GM23338 (cell line): ENCODE data around the gene PSMB8. TPM values are rescaled to one million over a fixed set of nuclear protein-coding genes. Genes with fewer than 3 reads are reported as not detected.
"Not testable (repeated sequence)": the region's sequence is repeated elsewhere in the genome, so short reads cannot be mapped to it uniquely, and the experiment has no call there.

Experiments used
- ATAC-seq: fragments of 200-7000 bp; cut with Tn5 transposase; 3 replicates; pipeline ENCODE4 v1.9.1; 2020
- DNase-seq: peaks from one replicate; pipeline ENCODE4 v3.0.0-alpha.2; 2015; ENCODE audit warnings: low spot score
- H2AFZ ChIP-seq: fragments of 200-600 bp; sonication (generic); 2 replicates; pipeline ENCODE4 v1.8.0; 2016; ENCODE audit warnings: antibody characterized with exemption, mild to moderate bottlenecking, moderate library complexity
- H3F3A ChIP-seq: fragments of 200-600 bp; sonication (generic); replicated peaks from 2 replicates; pipeline ENCODE4 v1.8.0; 2017; ENCODE audit warnings: antibody characterized with exemption, mixed run types, low read depth
- H3K27ac ChIP-seq: fragments of 200-600 bp; sonication (generic); 2 replicates; pipeline ENCODE4 v1.6.1; 2016; ENCODE audit warnings: low read depth
- H3K27me3 ChIP-seq: fragments of 200-600 bp; sonication (generic); 2 replicates; pipeline ENCODE4 v1.8.0; 2016; ENCODE audit warnings: mild to moderate bottlenecking, mixed run types, moderate library complexity; ENCODE audit not compliant: insufficient read depth
- H3K36me3 ChIP-seq: fragments of 200-600 bp; sonication (generic); 2 replicates; pipeline ENCODE4 v1.8.0; 2016; ENCODE audit warnings: mild to moderate bottlenecking; ENCODE audit not compliant: insufficient read depth
- H3K4me1 ChIP-seq: fragments of 200-600 bp; sonication (generic); 2 replicates; pipeline ENCODE4 v1.8.0; 2016; ENCODE audit warnings: mild to moderate bottlenecking, moderate library complexity; ENCODE audit not compliant: insufficient read depth
- H3K4me2 ChIP-seq: fragments of 200-600 bp; sonication (generic); 2 replicates; pipeline ENCODE4 v1.7.1; 2017; ENCODE audit warnings: mixed run types
- H3K4me3 ChIP-seq: fragments of 200-600 bp; sonication (generic); 2 replicates; pipeline ENCODE4 v1.6.1; 2016; ENCODE audit warnings: mixed run types
- H3K79me2 ChIP-seq: fragments of 200-600 bp; sonication (generic); replicated peaks from 2 replicates; pipeline ENCODE4 v1.8.0; 2017; ENCODE audit warnings: mild to moderate bottlenecking; ENCODE audit not compliant: insufficient read depth
- H3K9me2 ChIP-seq: fragments of 200-600 bp; sonication (generic); 2 replicates; pipeline ENCODE4 v1.8.0; 2017; ENCODE audit not compliant: insufficient read depth
- H4K20me1 ChIP-seq: fragments of 200-600 bp; sonication (generic); replicated peaks from 2 replicates; pipeline ENCODE4 v1.8.0; 2017; ENCODE audit warnings: mild to moderate bottlenecking; ENCODE audit not compliant: insufficient read depth
- H3K27ac Mint-ChIP-seq: 2 replicates; pipeline ENCODE4 v1.8.0; 2020; ENCODE audit warnings: inconsistent platforms, mild to moderate bottlenecking, moderate library complexity, mixed read lengths
- H3K27me3 Mint-ChIP-seq: 3 replicates; pipeline ENCODE4 v1.8.0; 2022; ENCODE audit warnings: low read depth, mild to moderate bottlenecking, moderate library complexity, mixed read lengths, inconsistent platforms; ENCODE audit not compliant: insufficient read depth, poor library complexity
- H3K36me3 Mint-ChIP-seq: 3 replicates; pipeline ENCODE4 v1.8.0; 2021; ENCODE audit warnings: low read depth, mild to moderate bottlenecking, inconsistent platforms, moderate library complexity, mixed read lengths
- H3K4me1 Mint-ChIP-seq: 3 replicates; pipeline ENCODE4 v1.8.0; 2020; ENCODE audit warnings: mild to moderate bottlenecking, inconsistent platforms, mixed read lengths
- H3K4me3 Mint-ChIP-seq: 3 replicates; pipeline ENCODE4 v1.8.0; 2021; ENCODE audit warnings: moderate library complexity, mild to moderate bottlenecking, inconsistent platforms, mixed read lengths
- H3K9me3 Mint-ChIP-seq: 3 replicates; pipeline ENCODE4 v1.8.0; 2020; ENCODE audit warnings: moderate library complexity, mild to moderate bottlenecking, inconsistent platforms, mixed read lengths
- EZH2 ChIP-seq: fragments of 200-600 bp; sonication (generic); IDR thresholded peaks from one replicate; pipeline ENCODE4 v1.8.0; 2017; ENCODE audit warnings: antibody characterized with exemption, mild to moderate bottlenecking, low read depth; ENCODE audit not compliant: unreplicated experiment
- NANOG ChIP-seq: IDR thresholded peaks from 2 replicates; pipeline ENCODE4 v1.6.1; 2016; ENCODE audit warnings: antibody characterized with exemption, borderline replicate concordance
- ZNF331 ChIP-seq: fragments of 250-450 bp; sonication (Bioruptor Pico); IDR thresholded peaks from 2 replicates; pipeline ENCODE4 v1.5.0; 2020; ENCODE audit warnings: low read depth, mild to moderate bottlenecking, moderate library complexity
- polyA plus RNA-seq: library from polyadenylated mRNA; unstranded; fragments of >200 nt; fragmentation: Nextera tagmentation; extraction: Ambion mirVana; gene quantifications from 2 replicates; pipeline ENCODE4 v1.2.1, GENCODE V29; 2016
- total RNA-seq: library from RNA; depleted of rRNA; stranded (reverse); fragments of >200 nt; shearing (Covaris generic); gene quantifications from 2 replicates; pipeline ENCODE4 v1.2.3, GENCODE V29; 2014
- TF ChIP-seq, protein P1 (sequence below): IDR thresholded peaks from 2 replicates; pipeline ENCODE4 v1.6.1; 2016; ENCODE audit warnings: antibody characterized with exemption
- TF ChIP-seq, protein P2 (sequence below), 2 experiments: fragments of 200-600 bp in 1 of 2; sonication (generic) in 1 of 2; conservative IDR thresholded peaks; 2 replicates each; pipeline versions ENCODE4 v1.5.1 to v1.6.1; 2016 to 2017; ENCODE audit warnings: antibody characterized with exemption in 2 of 2, low read depth in 2 of 2, mild to moderate bottlenecking in 2 of 2, moderate library complexity in 1 of 2
- TF ChIP-seq, protein P3 (sequence below): IDR thresholded peaks from one replicate; pipeline ENCODE4 v1.6.1; 2018; ENCODE audit warnings: antibody characterized with exemption; ENCODE audit not compliant: unreplicated experiment

PSMB8 gene
- total and polyA plus RNA-seq, 2 experiments from 2014 or later: 16.5 to 27.6 TPM

DNA sequence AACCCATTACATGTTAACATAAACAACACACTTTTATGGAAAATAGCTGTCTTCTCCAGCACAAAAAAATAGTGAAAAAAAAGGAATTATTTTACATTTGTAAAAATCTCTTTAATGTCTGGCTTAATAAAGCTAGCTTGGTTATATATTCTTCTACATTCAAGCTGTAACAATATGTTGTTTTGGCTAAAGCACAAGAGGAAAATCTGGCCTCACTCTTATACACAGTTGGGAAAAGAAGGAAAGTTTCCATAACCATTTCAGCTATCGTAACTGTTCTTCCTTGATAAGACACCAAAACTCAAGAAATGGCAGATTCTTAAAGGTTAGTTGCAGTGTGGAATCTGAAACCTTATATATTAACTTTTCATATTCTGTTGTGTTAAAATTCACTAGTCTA lies 34.7 kb downstream of the PSMB8 start (continued):
- TF ChIP-seq, protein P1, sequence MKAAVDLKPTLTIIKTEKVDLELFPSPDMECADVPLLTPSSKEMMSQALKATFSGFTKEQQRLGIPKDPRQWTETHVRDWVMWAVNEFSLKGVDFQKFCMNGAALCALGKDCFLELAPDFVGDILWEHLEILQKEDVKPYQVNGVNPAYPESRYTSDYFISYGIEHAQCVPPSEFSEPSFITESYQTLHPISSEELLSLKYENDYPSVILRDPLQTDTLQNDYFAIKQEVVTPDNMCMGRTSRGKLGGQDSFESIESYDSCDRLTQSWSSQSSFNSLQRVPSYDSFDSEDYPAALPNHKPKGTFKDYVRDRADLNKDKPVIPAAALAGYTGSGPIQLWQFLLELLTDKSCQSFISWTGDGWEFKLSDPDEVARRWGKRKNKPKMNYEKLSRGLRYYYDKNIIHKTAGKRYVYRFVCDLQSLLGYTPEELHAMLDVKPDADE: no peak
- no peak for TF ChIP-seq EZH2

GRCh38 chr6:32807020-32807580 lies 36.7 kb downstream of the PSMB8 start:
- no peaks in the 10 kb centered on the region for H3K36me3 ChIP-seq
- H3K27me3 Mint-ChIP-seq: peaks cover 9% of the 10 kb centered on the region
- H3K4me1 Mint-ChIP-seq: peaks cover 5% of the 10 kb centered on the region; the same call in 2 of the 3 replicates
- H3K36me3 Mint-ChIP-seq: no peaks in the 10 kb centered on the region; the same call in 2 of the 3 replicates
- TF ChIP-seq, protein P2, sequence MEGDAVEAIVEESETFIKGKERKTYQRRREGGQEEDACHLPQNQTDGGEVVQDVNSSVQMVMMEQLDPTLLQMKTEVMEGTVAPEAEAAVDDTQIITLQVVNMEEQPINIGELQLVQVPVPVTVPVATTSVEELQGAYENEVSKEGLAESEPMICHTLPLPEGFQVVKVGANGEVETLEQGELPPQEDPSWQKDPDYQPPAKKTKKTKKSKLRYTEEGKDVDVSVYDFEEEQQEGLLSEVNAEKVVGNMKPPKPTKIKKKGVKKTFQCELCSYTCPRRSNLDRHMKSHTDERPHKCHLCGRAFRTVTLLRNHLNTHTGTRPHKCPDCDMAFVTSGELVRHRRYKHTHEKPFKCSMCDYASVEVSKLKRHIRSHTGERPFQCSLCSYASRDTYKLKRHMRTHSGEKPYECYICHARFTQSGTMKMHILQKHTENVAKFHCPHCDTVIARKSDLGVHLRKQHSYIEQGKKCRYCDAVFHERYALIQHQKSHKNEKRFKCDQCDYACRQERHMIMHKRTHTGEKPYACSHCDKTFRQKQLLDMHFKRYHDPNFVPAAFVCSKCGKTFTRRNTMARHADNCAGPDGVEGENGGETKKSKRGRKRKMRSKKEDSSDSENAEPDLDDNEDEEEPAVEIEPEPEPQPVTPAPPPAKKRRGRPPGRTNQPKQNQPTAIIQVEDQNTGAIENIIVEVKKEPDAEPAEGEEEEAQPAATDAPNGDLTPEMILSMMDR (conservative IDR thresholded peaks at IDR 0.05; ENCODE audit: low read depth in 2 of 2): peak; percentile 30 to 55
- no peak for TF ChIP-seq EZH2
- ATAC-seq (peak; percentile 86), DNase-seq (peak; percentile 50)
- H2AFZ ChIP-seq: no peak overlapping the region
- H3F3A ChIP-seq: no peaks in the 10 kb centered on the region
- H3K9me3 Mint-ChIP-seq: no peaks in the 10 kb centered on the region
- no peaks in the 10 kb centered on the region for H4K20me1 ChIP-seq
- no peak overlapping the region for H3K4me2 ChIP-seq
- H3K4me1 ChIP-seq: no peaks in the 10 kb centered on the region; the same call in 1 of the 2 replicates
- H3K27ac ChIP-seq: no peak overlapping the region
- no peak overlapping the region for H3K27ac Mint-ChIP-seq
- H3K79me2 ChIP-seq: no peaks in the 10 kb centered on the region
- H3K9me2 ChIP-seq: no peaks in the 10 kb centered on the region; the same call in 1 of the 2 replicates
- H3K4me3 ChIP-seq: no peak overlapping the region
- H3K27me3 ChIP-seq: no peaks in the 10 kb centered on the region
- no peak overlapping the region for H3K4me3 Mint-ChIP-seq

- not testable (repeated sequence) for H3K27ac ChIP-seq, H3F3A ChIP-seq, H3K9me2 ChIP-seq, H3K4me3 Mint-ChIP-seq, H3K36me3 ChIP-seq, H4K20me1 ChIP-seq, ATAC-seq, H2AFZ ChIP-seq, H3K27me3 ChIP-seq, H3K4me3 ChIP-seq, H3K4me1 Mint-ChIP-seq, H3K79me2 ChIP-seq, H3K27ac Mint-ChIP-seq, H3K9me3 Mint-ChIP-seq, H3K36me3 Mint-ChIP-seq, H3K4me2 ChIP-seq, H3K27me3 Mint-ChIP-seq, DNase-seq, H3K4me1 ChIP-seq
Measured at GRCh38 chr6:32805404-32805803, 38.4 kb downstream of the PSMB8 start.

DNA sequence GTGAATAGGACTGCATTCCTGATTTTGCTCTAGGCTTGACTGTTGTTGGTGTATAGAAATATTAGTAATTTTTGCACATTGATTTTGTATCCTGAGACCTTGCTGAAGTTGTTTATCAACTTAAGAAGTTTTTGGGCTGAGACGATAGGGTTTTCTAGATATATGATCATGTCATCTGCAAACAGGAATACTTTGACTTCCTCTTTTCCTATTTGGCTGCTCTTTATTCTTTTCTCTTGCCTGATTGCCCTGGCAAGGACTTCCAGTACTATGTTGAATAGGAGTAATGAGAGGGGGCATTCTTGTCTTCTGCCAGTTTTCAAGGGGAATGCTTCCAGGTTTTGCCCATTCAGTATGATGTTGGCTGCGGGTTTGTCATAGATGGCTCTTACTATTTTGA lies 40.4 kb downstream of the PSMB8 start:
- H3K36me3 Mint-ChIP-seq: peaks cover 3% of the 10 kb centered on the region; the same call in 2 of the 3 replicates
- no peaks in the 10 kb centered on the region for H3K36me3 ChIP-seq
- H3K4me3 Mint-ChIP-seq: no peak overlapping the region
- H3K4me1 Mint-ChIP-seq: peaks cover 5% of the 10 kb centered on the region; the same call in 2 of the 3 replicates
- no peaks in the 10 kb centered on the region for H3K79me2 ChIP-seq
- no peak overlapping the region for H3K27ac Mint-ChIP-seq
- DNase-seq (no peak), ATAC-seq (no peak)
- H3F3A ChIP-seq: no peaks in the 10 kb centered on the region
- H3K9me2 ChIP-seq: no peaks in the 10 kb centered on the region; the same call in 1 of the 2 replicates
- no peak overlapping the region for H2AFZ ChIP-seq
- H3K4me3 ChIP-seq: no peak overlapping the region
- no peaks in the 10 kb centered on the region; the same call in 1 of the 2 replicates for H3K4me1 ChIP-seq
- peaks cover 10% of the 10 kb centered on the region for H3K27me3 Mint-ChIP-seq
- H3K27me3 ChIP-seq: no peaks in the 10 kb centered on the region
- peaks cover 9% of the 10 kb centered on the region for H3K9me3 Mint-ChIP-seq
- no peak overlapping the region for H3K27ac ChIP-seq
- H3K4me2 ChIP-seq: no peak overlapping the region
- no peaks in the 10 kb centered on the region for H4K20me1 ChIP-seq
- no peak for TF ChIP-seq ZNF331 (CRISPR knock-in tag)
- TF ChIP-seq, protein P3, sequence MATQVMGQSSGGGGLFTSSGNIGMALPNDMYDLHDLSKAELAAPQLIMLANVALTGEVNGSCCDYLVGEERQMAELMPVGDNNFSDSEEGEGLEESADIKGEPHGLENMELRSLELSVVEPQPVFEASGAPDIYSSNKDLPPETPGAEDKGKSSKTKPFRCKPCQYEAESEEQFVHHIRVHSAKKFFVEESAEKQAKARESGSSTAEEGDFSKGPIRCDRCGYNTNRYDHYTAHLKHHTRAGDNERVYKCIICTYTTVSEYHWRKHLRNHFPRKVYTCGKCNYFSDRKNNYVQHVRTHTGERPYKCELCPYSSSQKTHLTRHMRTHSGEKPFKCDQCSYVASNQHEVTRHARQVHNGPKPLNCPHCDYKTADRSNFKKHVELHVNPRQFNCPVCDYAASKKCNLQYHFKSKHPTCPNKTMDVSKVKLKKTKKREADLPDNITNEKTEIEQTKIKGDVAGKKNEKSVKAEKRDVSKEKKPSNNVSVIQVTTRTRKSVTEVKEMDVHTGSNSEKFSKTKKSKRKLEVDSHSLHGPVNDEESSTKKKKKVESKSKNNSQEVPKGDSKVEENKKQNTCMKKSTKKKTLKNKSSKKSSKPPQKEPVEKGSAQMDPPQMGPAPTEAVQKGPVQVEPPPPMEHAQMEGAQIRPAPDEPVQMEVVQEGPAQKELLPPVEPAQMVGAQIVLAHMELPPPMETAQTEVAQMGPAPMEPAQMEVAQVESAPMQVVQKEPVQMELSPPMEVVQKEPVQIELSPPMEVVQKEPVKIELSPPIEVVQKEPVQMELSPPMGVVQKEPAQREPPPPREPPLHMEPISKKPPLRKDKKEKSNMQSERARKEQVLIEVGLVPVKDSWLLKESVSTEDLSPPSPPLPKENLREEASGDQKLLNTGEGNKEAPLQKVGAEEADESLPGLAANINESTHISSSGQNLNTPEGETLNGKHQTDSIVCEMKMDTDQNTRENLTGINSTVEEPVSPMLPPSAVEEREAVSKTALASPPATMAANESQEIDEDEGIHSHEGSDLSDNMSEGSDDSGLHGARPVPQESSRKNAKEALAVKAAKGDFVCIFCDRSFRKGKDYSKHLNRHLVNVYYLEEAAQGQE: no peak
- no peak for TF ChIP-seq EZH2
- TF ChIP-seq, protein P1: no peak
- TF ChIP-seq, protein P2 (conservative IDR thresholded peaks at IDR 0.05; ENCODE audit: low read depth in 2 of 2): no peak
- TF ChIP-seq NANOG: no peak
